ENCODE measurements around the gene JAZF1. TPM values are rescaled to one million over a fixed set of nuclear protein-coding genes. Genes with fewer than 3 reads are reported as not detected.

The JAZF1 gene
- total RNA-seq, 1 experiment from 2014 or later = 0.95 TPM

DNA sequence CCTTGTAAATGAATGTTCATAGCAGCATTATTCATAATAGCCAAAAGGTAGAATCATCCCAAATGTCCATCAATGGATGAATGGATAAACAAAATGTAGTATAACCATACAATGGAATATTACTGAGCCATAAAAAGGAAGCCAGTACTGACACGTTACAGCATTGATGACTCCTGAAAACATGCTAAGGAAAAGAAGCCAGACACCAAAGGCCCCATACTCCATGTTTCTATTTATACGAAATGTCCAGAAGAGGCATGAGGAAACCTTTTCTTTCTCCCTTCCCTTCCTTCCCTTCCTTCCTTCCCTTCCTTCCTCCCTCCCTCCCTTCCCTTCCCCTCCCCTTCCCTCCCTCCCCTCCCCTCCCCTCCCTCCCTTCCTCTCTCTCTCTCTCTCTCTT, 131.9 kb downstream of the JAZF1 start:
- Histone ChIP-seq H3K4me1 (no peaks in the 10 kb centered on the region), H3K4me3 (ENCODE audit: low read depth, low read length) (no peak overlapping the region), H3K36me3 (ENCODE audit: control insufficient read depth, insufficient read depth, low read length) (no peaks in the 10 kb centered on the region), H3K9me3 (peaks cover 7% of the 10 kb centered on the region; the same call in 1 of the 2 replicates), H3K27me3 (replicated peaks; ENCODE audit: control insufficient read depth, insufficient read depth, low read length) (no peaks in the 10 kb centered on the region)
- H3K4me3 Mint-ChIP-seq (ENCODE audit: unreplicated experiment) = no peak overlapping the region
- H3K9me3 Mint-ChIP-seq (ENCODE audit: unreplicated experiment) = no peaks in the 10 kb centered on the region
- TF ChIP-seq, protein P1, sequence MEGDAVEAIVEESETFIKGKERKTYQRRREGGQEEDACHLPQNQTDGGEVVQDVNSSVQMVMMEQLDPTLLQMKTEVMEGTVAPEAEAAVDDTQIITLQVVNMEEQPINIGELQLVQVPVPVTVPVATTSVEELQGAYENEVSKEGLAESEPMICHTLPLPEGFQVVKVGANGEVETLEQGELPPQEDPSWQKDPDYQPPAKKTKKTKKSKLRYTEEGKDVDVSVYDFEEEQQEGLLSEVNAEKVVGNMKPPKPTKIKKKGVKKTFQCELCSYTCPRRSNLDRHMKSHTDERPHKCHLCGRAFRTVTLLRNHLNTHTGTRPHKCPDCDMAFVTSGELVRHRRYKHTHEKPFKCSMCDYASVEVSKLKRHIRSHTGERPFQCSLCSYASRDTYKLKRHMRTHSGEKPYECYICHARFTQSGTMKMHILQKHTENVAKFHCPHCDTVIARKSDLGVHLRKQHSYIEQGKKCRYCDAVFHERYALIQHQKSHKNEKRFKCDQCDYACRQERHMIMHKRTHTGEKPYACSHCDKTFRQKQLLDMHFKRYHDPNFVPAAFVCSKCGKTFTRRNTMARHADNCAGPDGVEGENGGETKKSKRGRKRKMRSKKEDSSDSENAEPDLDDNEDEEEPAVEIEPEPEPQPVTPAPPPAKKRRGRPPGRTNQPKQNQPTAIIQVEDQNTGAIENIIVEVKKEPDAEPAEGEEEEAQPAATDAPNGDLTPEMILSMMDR (IDR thresholded peaks at IDR 0.05; ENCODE audit: insufficient read depth in 1 of 2, low read depth in 1 of 2, low read length in 1 of 2, severe bottlenecking in 1 of 2, unreplicated experiment in 1 of 2) = no peak
- BruUV-seq (replicated peaks) = no TSS peak
- H3K27ac Mint-ChIP-seq (ENCODE audit: unreplicated experiment) = no peak overlapping the region
- ChIA-PET CTCF (no interaction called here), POLR2A (no interaction called here)
- no peaks in the 10 kb centered on the region for H3K36me3 Mint-ChIP-seq (ENCODE audit: insufficient read depth, unreplicated experiment)
- no peak for DNase-seq
- H3K27me3 Mint-ChIP-seq (ENCODE audit: insufficient read depth, unreplicated experiment) = no peaks in the 10 kb centered on the region
- H3K4me1 Mint-ChIP-seq (ENCODE audit: low read depth, unreplicated experiment) = no peaks in the 10 kb centered on the region
- intact Hi-C loops (cut with micrococcal nuclease; ENCODE audit: unreplicated experiment) = no loop called here

- Histone ChIP-seq H3K4me1 (peaks cover 6% of the 10 kb centered on the region), H3K36me3 (ENCODE audit: control insufficient read depth, insufficient read depth, low read length) (no peaks in the 10 kb centered on the region), H3K9me3 (peaks cover 7% of the 10 kb centered on the region; the same call in 1 of the 2 replicates), H3K27me3 (replicated peaks; ENCODE audit: control insufficient read depth, insufficient read depth, low read length) (no peaks in the 10 kb centered on the region), H3K4me3 (ENCODE audit: low read depth, low read length) (no peak overlapping the region)
- intact Hi-C loops (cut with micrococcal nuclease; ENCODE audit: unreplicated experiment) = no loop called here
- H3K27ac Mint-ChIP-seq (ENCODE audit: unreplicated experiment) = no peak overlapping the region
- H3K4me3 Mint-ChIP-seq (ENCODE audit: unreplicated experiment) = no peak overlapping the region
- TF ChIP-seq, protein P1 (IDR thresholded peaks at IDR 0.05; ENCODE audit: insufficient read depth in 1 of 2, low read depth in 1 of 2, low read length in 1 of 2, severe bottlenecking in 1 of 2, unreplicated experiment in 1 of 2) = no peak
- peaks cover 9% of the 10 kb centered on the region for H3K4me1 Mint-ChIP-seq (ENCODE audit: low read depth, unreplicated experiment)
- ChIA-PET CTCF (no interaction called here), POLR2A (no interaction called here)
- no peaks in the 10 kb centered on the region for H3K36me3 Mint-ChIP-seq (ENCODE audit: insufficient read depth, unreplicated experiment)
- no TSS peak for BruUV-seq (replicated peaks)
- DNase-seq = no peak
- peaks cover 11% of the 10 kb centered on the region for H3K9me3 Mint-ChIP-seq (ENCODE audit: unreplicated experiment)
- H3K27me3 Mint-ChIP-seq (ENCODE audit: insufficient read depth, unreplicated experiment) = no peaks in the 10 kb centered on the region
These were observed 134.6 kb downstream of the JAZF1 start for GRCh38 chr7:28046035-28046434.

- Mint-ChIP-seq H3K27ac (ENCODE audit: unreplicated experiment) (no peak overlapping the region), H3K4me3 (ENCODE audit: unreplicated experiment) (no peak overlapping the region)
- intact Hi-C loops (cut with micrococcal nuclease; ENCODE audit: unreplicated experiment) = no loop called here
These were observed 135.0 kb downstream of the JAZF1 start for GRCh38 chr7:28045592-28045991.

More at GRCh38 chr7:28045592-28045991, 135.0 kb downstream of the JAZF1 start:
- Mint-ChIP-seq H3K36me3 (ENCODE audit: insufficient read depth, unreplicated experiment) (no peaks in the 10 kb centered on the region), H3K9me3 (ENCODE audit: unreplicated experiment) (peaks cover 11% of the 10 kb centered on the region), H3K27me3 (ENCODE audit: insufficient read depth, unreplicated experiment) (no peaks in the 10 kb centered on the region), H3K4me1 (ENCODE audit: low read depth, unreplicated experiment) (peaks cover 13% of the 10 kb centered on the region)
- CTCF ChIA-PET = no interaction called here
- no peaks in the 10 kb centered on the region for H3K36me3 ChIP-seq (ENCODE audit: control insufficient read depth, insufficient read depth, low read length)
- no peak for DNase-seq
- H3K27me3 ChIP-seq (replicated peaks; ENCODE audit: control insufficient read depth, insufficient read depth, low read length) = no peaks in the 10 kb centered on the region
- no TSS peak for BruUV-seq (replicated peaks)
- no peak overlapping the region for H3K4me3 ChIP-seq (ENCODE audit: low read depth, low read length)
- H3K9me3 ChIP-seq = peaks cover 7% of the 10 kb centered on the region; the same call in 1 of the 2 replicates
- peaks cover 10% of the 10 kb centered on the region for H3K4me1 ChIP-seq
- TF ChIP-seq, protein P1 (IDR thresholded peaks at IDR 0.05; ENCODE audit: insufficient read depth in 1 of 2, low read depth in 1 of 2, low read length in 1 of 2, severe bottlenecking in 1 of 2, unreplicated experiment in 1 of 2) = no peak
- POLR2A ChIA-PET = no interaction called here
